Transverse colon (tissue), 4 donors: ENCODE results near the gene RBM5.

ENCODE experiments used
- EP300 ChIP-seq: sonication (generic); formaldehyde crosslinking; IDR thresholded peaks from one replicate; pipeline ENCODE4 v1.6.1; 2017; ENCODE audit warnings: antibody characterized with exemption, low read depth
- POLR2A ChIP-seq: fragments of 450-650 bp; IDR thresholded peaks from one replicate; pipeline ENCODE4 v1.6.1; 2016; ENCODE audit warnings: antibody characterized with exemption, mild to moderate bottlenecking, moderate library complexity
- POLR2AphosphoS5 ChIP-seq, 3 donors: sonication (generic); formaldehyde crosslinking; IDR thresholded peaks; one replicate each; pipeline ENCODE4 v1.6.1; 2016; ENCODE audit warnings: antibody characterized with exemption in 3 of 3
- TF ChIP-seq, protein P1 (sequence below), 5 experiments: fragments of 200-600 bp in 3 of 5; fragments of 450-650 bp in 2 of 5; sonication (generic) in 3 of 5; IDR thresholded peaks; 1 replicate in 2 of 5; 2 replicates in 3 of 5; pipeline ENCODE4 v1.5.1; 2016 to 2017; ENCODE audit warnings: antibody characterized with exemption in 5 of 5, inconsistent platforms in 3 of 5, mild to moderate bottlenecking in 2 of 5, moderate library complexity in 1 of 5

GRCh38 chr3:50100386-50100785 lies 11.7 kb downstream of the RBM5 start:
- TF ChIP-seq, protein P1, sequence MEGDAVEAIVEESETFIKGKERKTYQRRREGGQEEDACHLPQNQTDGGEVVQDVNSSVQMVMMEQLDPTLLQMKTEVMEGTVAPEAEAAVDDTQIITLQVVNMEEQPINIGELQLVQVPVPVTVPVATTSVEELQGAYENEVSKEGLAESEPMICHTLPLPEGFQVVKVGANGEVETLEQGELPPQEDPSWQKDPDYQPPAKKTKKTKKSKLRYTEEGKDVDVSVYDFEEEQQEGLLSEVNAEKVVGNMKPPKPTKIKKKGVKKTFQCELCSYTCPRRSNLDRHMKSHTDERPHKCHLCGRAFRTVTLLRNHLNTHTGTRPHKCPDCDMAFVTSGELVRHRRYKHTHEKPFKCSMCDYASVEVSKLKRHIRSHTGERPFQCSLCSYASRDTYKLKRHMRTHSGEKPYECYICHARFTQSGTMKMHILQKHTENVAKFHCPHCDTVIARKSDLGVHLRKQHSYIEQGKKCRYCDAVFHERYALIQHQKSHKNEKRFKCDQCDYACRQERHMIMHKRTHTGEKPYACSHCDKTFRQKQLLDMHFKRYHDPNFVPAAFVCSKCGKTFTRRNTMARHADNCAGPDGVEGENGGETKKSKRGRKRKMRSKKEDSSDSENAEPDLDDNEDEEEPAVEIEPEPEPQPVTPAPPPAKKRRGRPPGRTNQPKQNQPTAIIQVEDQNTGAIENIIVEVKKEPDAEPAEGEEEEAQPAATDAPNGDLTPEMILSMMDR (IDR thresholded peaks at IDR 0.05), result no peak
- TF ChIP-seq POLR2A (no peak), POLR2AphosphoS5 (IDR thresholded peaks at IDR 0.05) (no peak), EP300 (no peak)
